Measurements from ENCODE around the gene FGF16.

- TF ChIP-seq YY1 (IDR thresholded peaks at IDR 0.05; ENCODE audit: low read depth, low read length) (no peak), CTCF (IDR thresholded peaks at IDR 0.05 in 2 of 3, conservative IDR thresholded peaks at IDR 0.05 in 1 of 3; ENCODE audit: control insufficient read depth in 2 of 3, extremely low read depth in 1 of 3, insufficient read depth in 1 of 3, low read depth in 3 of 3, low read length in 3 of 3) (no peak)
Observed at GRCh38 chrX:77412631-77413030, 34.6 kb upstream of the FGF16 start.
